MM.1S (cell line): ENCODE measurements around the gene UBLCP1.
A peak's percentile ranks its signal among the peaks of the same experiment; 100 is the strongest.

Source experiments
- CTCF ChIP-seq: fragments of 300-600 bp; sonication (generic); IDR thresholded peaks from 2 replicates; pipeline ENCODE4 v1.5.1; 2016; ENCODE audit warnings: antibody characterized with exemption, low read length, mixed read lengths
- EZH2phosphoT487 ChIP-seq: fragments of 300-600 bp; sonication (generic); IDR thresholded peaks from 2 replicates; pipeline ENCODE4 v1.6.1; 2018; ENCODE audit warnings: antibody characterized with exemption, low read length

- TF ChIP-seq CTCF: peak; percentile 70
- no peak for TF ChIP-seq EZH2phosphoT487
These were observed 53.7 kb downstream of the UBLCP1 start for GRCh38 chr5:159316519-159317383.
